HepG2 (cell line): ENCODE data around the gene TNNI2.

Experiments
- ARID5B ChIP-seq: IDR thresholded peaks from 2 replicates; pipeline ENCODE4 v1.4.0; 2020; ENCODE audit warnings: mild to moderate bottlenecking, missing genetic modification reagents
- ASH2L ChIP-seq: fragments of 300-600, 200-600 bp; sonication (generic); IDR thresholded peaks from 2 replicates; pipeline ENCODE4 v1.7.0; 2017; ENCODE audit warnings: low read depth, mild to moderate bottlenecking, moderate library complexity, mixed read lengths, low read length; ENCODE audit not compliant: insufficient read length
- CHD2 ChIP-seq: IDR thresholded peaks from 2 replicates; pipeline ENCODE4 v1.6.1; 2011; ENCODE audit warnings: low read depth, low read length, improper control_type of control experiment
- CREB1 ChIP-seq, 2 experiments: fragments of 450-650 bp in 1 of 2; IDR thresholded peaks; 2 replicates each; pipeline ENCODE4 v1.6.1; 2016 to 2017; ENCODE audit warnings: control low read depth in 1 of 2, mild to moderate bottlenecking in 1 of 2, missing compliant biosample characterization in 1 of 2, missing genetic modification characterization in 1 of 2
- HMG20B ChIP-seq: conservative IDR thresholded peaks from 2 replicates; pipeline ENCODE4 v1.6.1; 2016; ENCODE audit warnings: missing genetic modification reagents, missing compliant biosample characterization
- HOXA3 ChIP-seq: sonication (generic); formaldehyde crosslinking; IDR thresholded peaks from 2 replicates; pipeline ENCODE4 v1.5.0; 2020; ENCODE audit warnings: missing genetic modification reagents
- KLF16 ChIP-seq, 2 experiments: sonication (generic) in 1 of 2; formaldehyde crosslinking in 1 of 2; IDR thresholded peaks; 2 replicates each; pipeline versions ENCODE4 v1.6.1 to v1.8.0; 2016 to 2023; ENCODE audit warnings: missing genetic modification reagents in 2 of 2, missing compliant biosample characterization in 1 of 2
- YY1 ChIP-seq: IDR thresholded peaks from 2 replicates; pipeline ENCODE4 v1.6.1; 2011; ENCODE audit warnings: low read length, low read depth, moderate library complexity, mild to moderate bottlenecking; ENCODE audit not compliant: insufficient read depth, insufficient replicate concordance
- ZC3H4 ChIP-seq: sonication (generic); formaldehyde crosslinking; IDR thresholded peaks from 2 replicates; pipeline ENCODE4 v1.4.0; 2020; ENCODE audit warnings: missing genetic modification reagents, borderline replicate concordance
- ZNF121 ChIP-seq: sonication (generic); formaldehyde crosslinking; IDR thresholded peaks from 2 replicates; pipeline ENCODE4 v1.5.0; 2020; ENCODE audit warnings: mild to moderate bottlenecking, missing genetic modification reagents
- ZNF768 ChIP-seq: sonication (generic); formaldehyde crosslinking; IDR thresholded peaks from 2 replicates; pipeline ENCODE4 v1.4.0; 2020; ENCODE audit warnings: missing genetic modification reagents
- ZNF782 ChIP-seq: sonication (generic); formaldehyde crosslinking; IDR thresholded peaks from 2 replicates; pipeline ENCODE4 v1.4.0; 2020; ENCODE audit warnings: missing genetic modification reagents, mild to moderate bottlenecking, borderline replicate concordance
- TF ChIP-seq, protein P1 (sequence below): sonication (generic); formaldehyde crosslinking; IDR thresholded peaks from 2 replicates; pipeline ENCODE4 v1.5.0; 2020; ENCODE audit warnings: mild to moderate bottlenecking, missing genetic modification reagents, moderate library complexity
- TF ChIP-seq, protein P2 (sequence below): sonication (generic); formaldehyde crosslinking; IDR thresholded peaks from 2 replicates; pipeline ENCODE4 v1.4.0; 2020; ENCODE audit warnings: missing genetic modification reagents

DNA sequence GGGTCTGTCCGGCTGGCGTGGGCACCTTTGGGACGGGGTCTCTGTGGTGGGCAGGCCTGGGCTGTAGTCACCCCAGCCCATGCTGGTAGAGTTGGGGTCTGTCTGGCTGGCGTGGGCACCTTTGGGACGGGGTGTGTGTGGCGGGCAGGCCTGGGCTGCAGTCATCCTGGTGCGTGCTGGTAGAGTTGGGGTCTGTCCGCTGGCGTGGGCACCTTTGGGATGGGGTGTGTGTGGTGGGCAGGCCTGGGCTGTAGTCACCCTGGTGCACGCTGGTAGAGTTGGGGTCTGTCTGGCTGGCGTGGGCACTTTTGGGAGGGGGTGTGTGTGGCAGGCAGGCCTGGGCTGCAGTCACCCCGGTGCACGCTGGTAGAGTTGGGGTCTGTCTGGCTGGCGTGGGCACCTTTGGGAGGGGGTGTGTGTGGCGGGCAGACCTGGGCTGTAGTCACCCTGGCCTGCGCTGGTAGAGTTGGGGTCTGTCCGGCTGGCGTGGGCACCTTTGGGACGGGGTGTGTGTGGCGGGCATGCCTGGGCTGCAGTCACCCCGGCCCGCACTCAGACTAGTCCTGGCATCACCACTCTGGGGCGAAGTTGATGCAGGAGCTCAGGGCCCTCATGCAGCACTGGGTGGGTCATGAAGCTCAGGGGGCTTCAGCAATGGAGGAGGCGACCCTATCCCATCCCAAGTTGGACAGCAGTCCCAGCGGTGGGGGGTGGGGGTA, 33.6 kb downstream of the TNNI2 start:
- TF ChIP-seq, protein P1, sequence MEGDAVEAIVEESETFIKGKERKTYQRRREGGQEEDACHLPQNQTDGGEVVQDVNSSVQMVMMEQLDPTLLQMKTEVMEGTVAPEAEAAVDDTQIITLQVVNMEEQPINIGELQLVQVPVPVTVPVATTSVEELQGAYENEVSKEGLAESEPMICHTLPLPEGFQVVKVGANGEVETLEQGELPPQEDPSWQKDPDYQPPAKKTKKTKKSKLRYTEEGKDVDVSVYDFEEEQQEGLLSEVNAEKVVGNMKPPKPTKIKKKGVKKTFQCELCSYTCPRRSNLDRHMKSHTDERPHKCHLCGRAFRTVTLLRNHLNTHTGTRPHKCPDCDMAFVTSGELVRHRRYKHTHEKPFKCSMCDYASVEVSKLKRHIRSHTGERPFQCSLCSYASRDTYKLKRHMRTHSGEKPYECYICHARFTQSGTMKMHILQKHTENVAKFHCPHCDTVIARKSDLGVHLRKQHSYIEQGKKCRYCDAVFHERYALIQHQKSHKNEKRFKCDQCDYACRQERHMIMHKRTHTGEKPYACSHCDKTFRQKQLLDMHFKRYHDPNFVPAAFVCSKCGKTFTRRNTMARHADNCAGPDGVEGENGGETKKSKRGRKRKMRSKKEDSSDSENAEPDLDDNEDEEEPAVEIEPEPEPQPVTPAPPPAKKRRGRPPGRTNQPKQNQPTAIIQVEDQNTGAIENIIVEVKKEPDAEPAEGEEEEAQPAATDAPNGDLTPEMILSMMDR (CRISPR knock-in tag), result no peak
- no peak for TF ChIP-seq ZNF121 (CRISPR knock-in tag)
- TF ChIP-seq ZNF782 (CRISPR knock-in tag), result no peak
- TF ChIP-seq HMG20B (CRISPR knock-in tag), result no peak
- no peak for TF ChIP-seq KLF16 (CRISPR knock-in tag; IDR thresholded peaks at IDR 0.05)
- no peak for TF ChIP-seq ASH2L
- no peak for TF ChIP-seq ARID5B (CRISPR knock-in tag)
- TF ChIP-seq CHD2, result no peak
- TF ChIP-seq ZNF768 (CRISPR knock-in tag), result no peak
- TF ChIP-seq YY1, result no peak
- TF ChIP-seq, protein P2, sequence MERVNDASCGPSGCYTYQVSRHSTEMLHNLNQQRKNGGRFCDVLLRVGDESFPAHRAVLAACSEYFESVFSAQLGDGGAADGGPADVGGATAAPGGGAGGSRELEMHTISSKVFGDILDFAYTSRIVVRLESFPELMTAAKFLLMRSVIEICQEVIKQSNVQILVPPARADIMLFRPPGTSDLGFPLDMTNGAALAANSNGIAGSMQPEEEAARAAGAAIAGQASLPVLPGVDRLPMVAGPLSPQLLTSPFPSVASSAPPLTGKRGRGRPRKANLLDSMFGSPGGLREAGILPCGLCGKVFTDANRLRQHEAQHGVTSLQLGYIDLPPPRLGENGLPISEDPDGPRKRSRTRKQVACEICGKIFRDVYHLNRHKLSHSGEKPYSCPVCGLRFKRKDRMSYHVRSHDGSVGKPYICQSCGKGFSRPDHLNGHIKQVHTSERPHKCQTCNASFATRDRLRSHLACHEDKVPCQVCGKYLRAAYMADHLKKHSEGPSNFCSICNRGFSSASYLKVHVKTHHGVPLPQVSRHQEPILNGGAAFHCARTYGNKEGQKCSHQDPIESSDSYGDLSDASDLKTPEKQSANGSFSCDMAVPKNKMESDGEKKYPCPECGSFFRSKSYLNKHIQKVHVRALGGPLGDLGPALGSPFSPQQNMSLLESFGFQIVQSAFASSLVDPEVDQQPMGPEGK (CRISPR knock-in tag), result no peak
- TF ChIP-seq ZC3H4, result no peak
- no peak for TF ChIP-seq CREB1 (IDR thresholded peaks at IDR 0.05)
- no peak for TF ChIP-seq CREB1 (CRISPR knock-in tag; IDR thresholded peaks at IDR 0.05)
- no peak for TF ChIP-seq HOXA3 (CRISPR knock-in tag)
